Smooth muscle cell (in vitro differentiated cells): ENCODE measurements around the gene LRPAP1. TPM values are rescaled to one million over a fixed set of nuclear protein-coding genes. Genes with fewer than 3 reads are reported as not detected.

Source experiments
- DNase-seq: peaks from one replicate; lab custom pipeline; 2025; ENCODE audit not compliant: unreplicated experiment; lab: John Stamatoyannopoulos, UW
- H2AFZ ChIP-seq: fragments of 200-600 bp; sonication (generic); 2 replicates; pipeline ENCODE4 v1.6.0; 2016; ENCODE audit warnings: antibody characterized with exemption, low read depth, mild to moderate bottlenecking
- H3F3A ChIP-seq: fragments of 200-600 bp; sonication (generic); 2 replicates; pipeline ENCODE4 v1.6.0; 2017; ENCODE audit warnings: antibody characterized with exemption, low read depth
- H3K27ac ChIP-seq: fragments of 200-600 bp; sonication (generic); 2 replicates; pipeline ENCODE4 v1.5.1; 2016; ENCODE audit warnings: low read depth, mild to moderate bottlenecking
- H3K27me3 ChIP-seq: fragments of 200-600 bp; sonication (generic); 2 replicates; pipeline ENCODE4 v1.6.1; 2016; ENCODE audit warnings: low read depth, mild to moderate bottlenecking
- H3K36me3 ChIP-seq: fragments of 200-600 bp; sonication (generic); 2 replicates; pipeline ENCODE4 v1.5.1; 2016; ENCODE audit warnings: low read depth
- H3K4me1 ChIP-seq: fragments of 200-600 bp; sonication (generic); 2 replicates; pipeline ENCODE4 v1.5.1; 2016; ENCODE audit warnings: low read depth
- H3K4me2 ChIP-seq: fragments of 200-600 bp; sonication (generic); 2 replicates; pipeline ENCODE4 v1.6.0; 2016; ENCODE audit warnings: mild to moderate bottlenecking
- H3K4me3 ChIP-seq: fragments of 200-600 bp; sonication (generic); 2 replicates; pipeline ENCODE4 v1.5.1; 2016; ENCODE audit warnings: mild to moderate bottlenecking
- H3K79me2 ChIP-seq: fragments of 200-600 bp; sonication (generic); 2 replicates; pipeline ENCODE4 v1.6.0; 2016; ENCODE audit warnings: low read depth, mild to moderate bottlenecking
- H3K9ac ChIP-seq: fragments of 200-600 bp; sonication (generic); 2 replicates; pipeline ENCODE4 v1.6.0; 2016; ENCODE audit warnings: low read depth
- H3K9me3 ChIP-seq: fragments of 200-600 bp; sonication (generic); replicated peaks from 2 replicates; pipeline ENCODE4 v1.5.1; 2016; ENCODE audit warnings: low read depth
- H4K20me1 ChIP-seq: fragments of 200-600 bp; sonication (generic); 2 replicates; pipeline ENCODE4 v1.6.0; 2016; ENCODE audit warnings: low read depth
- WGBS: methylation state at CpG from one replicate; pipeline ENCODE4 v1.1.7; 2016; ENCODE audit warnings: low lambda C conversion rate; 5-methylcytosine and 5-hydroxymethylcytosine counted together
- polyA plus RNA-seq: library from polyadenylated mRNA; unstranded; fragments of >200 nt; fragmentation: Nextera tagmentation; extraction: Ambion mirVana; gene quantifications from 2 replicates; pipeline ENCODE4 v1.2.1, GENCODE V29; 2016
- total RNA-seq: library from RNA; depleted of rRNA; stranded (reverse); fragments of >200 nt; gene quantifications from 2 replicates; pipeline ENCODE4 v1.2.3, GENCODE V29; 2014
- TF ChIP-seq, protein P1 (sequence below): fragments of 200-600 bp; sonication (generic); IDR thresholded peaks from 2 replicates; pipeline ENCODE4 v1.5.1; 2017; ENCODE audit warnings: borderline replicate concordance, mild to moderate bottlenecking, antibody characterized with exemption; ENCODE audit not compliant: insufficient read depth, poor library complexity, severe bottlenecking

LRPAP1 gene
- total and polyA plus RNA-seq, 2 experiments from 2014 or later: 82.6 to 277 TPM

DNA sequence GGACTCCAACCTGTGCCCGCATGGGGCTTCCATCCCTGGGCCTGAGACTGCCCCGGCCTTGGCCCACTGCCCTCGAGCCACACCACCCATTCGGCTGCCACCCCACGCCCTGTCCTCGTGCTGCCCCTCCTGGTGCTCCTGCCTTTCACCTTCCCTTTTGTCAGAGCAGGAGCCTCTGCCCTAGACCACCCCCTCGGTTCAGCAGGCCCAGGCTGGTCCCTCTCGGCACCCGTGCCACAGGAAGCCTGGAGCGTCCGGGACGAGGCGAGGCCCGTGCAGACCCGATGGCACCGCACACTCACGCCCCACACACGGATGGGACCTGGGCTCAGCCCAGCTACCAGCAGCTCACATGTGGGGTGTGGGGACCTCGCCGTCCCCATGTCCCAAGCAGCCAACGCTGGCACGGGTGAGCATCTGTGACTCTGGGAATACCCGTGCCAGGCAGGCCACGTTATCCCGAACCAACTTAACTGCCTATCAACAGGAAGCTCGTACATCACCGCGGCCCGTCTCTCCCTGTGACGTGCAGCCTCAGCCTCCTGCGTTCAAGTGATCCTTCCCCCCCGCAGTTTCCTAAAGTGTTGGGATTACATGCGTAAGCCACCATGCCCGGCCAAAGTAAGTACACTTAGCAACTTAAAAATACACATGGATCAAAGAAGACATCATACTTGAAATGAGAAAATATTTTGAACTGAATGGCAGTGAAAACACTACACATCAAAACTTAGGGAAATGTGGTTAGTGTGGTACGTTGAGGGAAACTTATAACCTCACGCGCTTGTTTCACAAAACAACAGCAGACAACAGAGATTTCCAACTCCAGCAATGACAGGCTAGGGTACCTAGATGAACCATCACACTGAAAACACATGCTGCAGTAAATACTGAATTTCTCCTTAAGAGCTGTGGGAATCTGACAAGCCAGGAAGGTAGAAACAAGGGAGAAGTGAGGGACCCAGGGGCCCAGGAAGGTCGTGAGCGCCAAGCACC, 29.0 kb downstream of the LRPAP1 start:
- WGBS: 95% methylated on average over 39 of the region's 39 CpGs
- Histone ChIP-seq H3F3A (no peaks in the 10 kb centered on the region), H3K4me1 (no peaks in the 10 kb centered on the region), H3K36me3 (no peaks in the 10 kb centered on the region), H3K4me3 (no peak overlapping the region), H3K27ac (no peak overlapping the region), H3K27me3 (no peaks in the 10 kb centered on the region), H3K4me2 (no peak overlapping the region), H4K20me1 (peaks cover 96% of the 10 kb centered on the region), H2AFZ (no peak overlapping the region), H3K9ac (no peak overlapping the region), H3K79me2 (no peaks in the 10 kb centered on the region), H3K9me3 (no peaks in the 10 kb centered on the region)
- no peak for DNase-seq
- TF ChIP-seq, protein P1, sequence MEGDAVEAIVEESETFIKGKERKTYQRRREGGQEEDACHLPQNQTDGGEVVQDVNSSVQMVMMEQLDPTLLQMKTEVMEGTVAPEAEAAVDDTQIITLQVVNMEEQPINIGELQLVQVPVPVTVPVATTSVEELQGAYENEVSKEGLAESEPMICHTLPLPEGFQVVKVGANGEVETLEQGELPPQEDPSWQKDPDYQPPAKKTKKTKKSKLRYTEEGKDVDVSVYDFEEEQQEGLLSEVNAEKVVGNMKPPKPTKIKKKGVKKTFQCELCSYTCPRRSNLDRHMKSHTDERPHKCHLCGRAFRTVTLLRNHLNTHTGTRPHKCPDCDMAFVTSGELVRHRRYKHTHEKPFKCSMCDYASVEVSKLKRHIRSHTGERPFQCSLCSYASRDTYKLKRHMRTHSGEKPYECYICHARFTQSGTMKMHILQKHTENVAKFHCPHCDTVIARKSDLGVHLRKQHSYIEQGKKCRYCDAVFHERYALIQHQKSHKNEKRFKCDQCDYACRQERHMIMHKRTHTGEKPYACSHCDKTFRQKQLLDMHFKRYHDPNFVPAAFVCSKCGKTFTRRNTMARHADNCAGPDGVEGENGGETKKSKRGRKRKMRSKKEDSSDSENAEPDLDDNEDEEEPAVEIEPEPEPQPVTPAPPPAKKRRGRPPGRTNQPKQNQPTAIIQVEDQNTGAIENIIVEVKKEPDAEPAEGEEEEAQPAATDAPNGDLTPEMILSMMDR: no peak

DNA sequence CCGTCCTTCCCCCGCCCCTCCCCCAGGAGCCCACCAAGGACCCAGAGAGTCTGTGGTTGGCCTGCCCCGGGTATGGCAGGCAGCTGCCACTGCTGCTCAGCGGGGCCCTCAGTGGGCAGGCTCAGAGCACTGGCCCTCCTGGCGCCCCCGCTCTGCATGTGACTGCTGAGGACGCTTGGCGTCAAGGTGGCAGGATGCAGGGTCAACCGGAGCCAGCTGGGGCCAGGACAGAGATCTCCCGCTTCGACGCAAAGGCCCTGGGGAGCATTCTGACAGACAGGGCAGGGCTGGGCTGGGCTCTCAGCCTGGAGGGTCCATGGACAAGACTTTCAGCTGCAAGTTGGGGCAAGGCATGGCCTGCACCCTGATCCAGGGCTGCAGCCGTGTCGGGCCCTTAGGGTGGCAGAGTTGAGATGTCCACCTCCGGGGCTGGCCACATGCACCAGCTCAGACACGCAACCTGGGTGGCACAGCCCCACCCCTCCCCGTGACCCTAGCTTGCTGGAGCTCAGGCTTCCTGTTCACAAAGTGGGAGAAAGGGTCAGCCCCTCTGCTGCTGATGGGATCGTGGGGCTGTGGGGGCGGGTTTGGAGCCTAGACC, 30.3 kb downstream of the LRPAP1 start:
- Histone ChIP-seq H3K4me2 (no peak overlapping the region), H3F3A (no peaks in the 10 kb centered on the region), H3K27ac (no peak overlapping the region), H3K9me3 (no peaks in the 10 kb centered on the region), H3K79me2 (no peaks in the 10 kb centered on the region), H3K4me1 (no peaks in the 10 kb centered on the region), H3K36me3 (no peaks in the 10 kb centered on the region), H3K9ac (no peak overlapping the region), H3K4me3 (no peak overlapping the region), H2AFZ (no peak overlapping the region), H4K20me1 (peaks cover 97% of the 10 kb centered on the region), H3K27me3 (no peaks in the 10 kb centered on the region)
- 96% methylated on average over 19 of the region's 19 CpGs for WGBS
- TF ChIP-seq, protein P1: no peak
- no peak for DNase-seq

DNA sequence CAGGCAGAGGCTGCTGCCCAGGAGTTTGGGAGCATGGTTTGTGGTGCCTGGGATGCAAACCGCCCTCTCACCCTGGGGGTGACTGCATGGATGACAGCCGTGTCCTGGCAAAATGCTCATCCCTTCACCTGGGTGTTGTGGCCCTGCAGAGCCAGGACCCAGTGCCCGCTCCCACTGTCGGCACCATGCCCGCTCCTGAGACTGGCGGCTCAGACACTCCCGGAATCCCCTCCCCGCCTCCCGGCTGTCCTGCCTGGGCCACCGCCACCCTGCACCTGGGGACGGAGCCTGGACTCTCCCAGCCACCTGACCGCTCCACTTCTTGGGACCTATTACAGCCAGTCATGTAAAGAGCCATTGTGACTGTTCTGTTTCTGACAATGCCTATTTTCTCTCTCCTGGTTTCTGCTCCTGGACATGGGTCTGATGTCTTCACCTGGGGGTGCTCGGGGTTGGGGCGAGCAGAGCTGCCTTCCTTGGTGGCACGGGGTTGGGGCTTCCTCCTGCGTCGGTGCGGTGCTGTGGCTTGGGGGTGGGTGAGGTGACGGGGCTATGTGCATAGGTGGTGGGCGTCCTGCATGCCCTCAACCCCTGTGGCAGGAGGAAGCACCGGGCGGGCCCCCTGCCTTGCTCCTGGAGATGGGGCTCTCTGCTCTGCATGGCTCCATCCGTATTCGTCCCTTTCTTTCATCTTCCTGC, 30.9 kb downstream of the LRPAP1 start:
- Histone ChIP-seq H3K36me3 (no peaks in the 10 kb centered on the region), H3K9me3 (no peaks in the 10 kb centered on the region), H2AFZ (no peak overlapping the region), H3K79me2 (no peaks in the 10 kb centered on the region), H3K9ac (no peak overlapping the region), H3F3A (no peaks in the 10 kb centered on the region), H3K4me3 (no peak overlapping the region), H4K20me1 (peaks cover 97% of the 10 kb centered on the region), H3K27ac (no peak overlapping the region), H3K27me3 (no peaks in the 10 kb centered on the region), H3K4me1 (no peaks in the 10 kb centered on the region), H3K4me2 (no peak overlapping the region)
- 88% methylated on average over 24 of the region's 24 CpGs for WGBS
- no peak for DNase-seq
- TF ChIP-seq, protein P1: no peak
